HG03342 (cell line): Measurements from ENCODE around the gene SNAPC2.

Experiments
- ATAC-seq: cut with Tn5 transposase; IDR thresholded peaks from one replicate; pipeline ENCODE4 v1.9.1; 2021; ENCODE audit warnings: mild to moderate bottlenecking, moderate library complexity; ENCODE audit not compliant: unreplicated experiment

The SNAPC2 gene

GRCh38 chr19:7919610-7920518 lies at the start of gene SNAPC2:
Gene SNAPC2 (plus strand): TSS chr19:7920338. CDS start chr19:7920367, 29 bp downstream.
- peak; percentile 57 for ATAC-seq

GRCh38 chr19:7870571-7871436 lies 49.3 kb upstream of the SNAPC2 start:
- ATAC-seq, result no peak

- no peak for ATAC-seq
These were observed 48.5 kb upstream of the SNAPC2 start for GRCh38 chr19:7871437-7872305.

- ATAC-seq, result no peak
These were observed 47.6 kb upstream of the SNAPC2 start for GRCh38 chr19:7872306-7873204.

- ATAC-seq, result no peak
These were observed 46.6 kb upstream of the SNAPC2 start for GRCh38 chr19:7873304-7874075.

- no peak for ATAC-seq
These were observed 45.9 kb upstream of the SNAPC2 start, which contains the start of gene PRR36 for GRCh38 chr19:7874076-7874896. Gene PRR36 (minus strand): TSS chr19:7874390. CDS start chr19:7873689, 701 bp downstream.

GRCh38 chr19:7874897-7875273 lies 45.3 kb upstream of the SNAPC2 start:
- ATAC-seq, result no peak

GRCh38 chr19:7877249-7877836 lies 42.8 kb upstream of the SNAPC2 start:
- no peak for ATAC-seq

- no peak for ATAC-seq
These were observed 40.9 kb upstream of the SNAPC2 start for GRCh38 chr19:7879111-7879807.

GRCh38 chr19:7879836-7880235 lies 40.3 kb upstream of the SNAPC2 start:
- no peak for ATAC-seq

- ATAC-seq, result no peak
These were observed 38.2 kb upstream of the SNAPC2 start for GRCh38 chr19:7881910-7882309.

GRCh38 chr19:7883105-7883504 lies 37.0 kb upstream of the SNAPC2 start:
- no peak for ATAC-seq

GRCh38 chr19:7883796-7884570 lies 36.2 kb upstream of the SNAPC2 start:
- ATAC-seq, result no peak

- no peak for ATAC-seq
These were observed 34.3 kb upstream of the SNAPC2 start for GRCh38 chr19:7885818-7886217.

- ATAC-seq, result no peak
These were observed 32.6 kb upstream of the SNAPC2 start for GRCh38 chr19:7887408-7888144.
